ENCODE results near the gene COL4A6. TPM values are rescaled to one million over a fixed set of nuclear protein-coding genes. Genes with fewer than 3 reads are reported as not detected.

COL4A6 gene
- polyA plus RNA-seq, 1 donor from 2014 or later = 1.6 TPM

DNA sequence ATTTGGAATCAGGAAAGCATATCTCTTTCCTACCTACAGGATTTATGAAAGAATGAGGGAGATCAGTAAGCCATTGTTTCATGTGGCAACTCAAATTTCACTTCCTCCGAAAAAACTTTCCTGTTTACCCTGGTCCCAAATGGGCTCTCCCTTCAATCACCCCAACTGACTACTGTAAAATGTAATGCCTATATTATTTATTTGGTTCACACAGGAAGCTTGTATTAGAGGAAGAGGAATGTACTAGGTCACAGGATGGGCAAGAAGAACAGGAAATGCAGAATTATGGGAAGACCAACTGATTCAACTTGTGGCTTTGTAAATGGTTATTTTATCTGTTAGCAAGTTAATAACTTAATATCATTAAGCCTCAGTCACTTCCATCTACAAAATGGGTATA lies 23.1 kb downstream of the COL4A6 start:
- H3K36me3 ChIP-seq (ENCODE audit: insufficient read depth, low read length) = no peaks in the 10 kb centered on the region
- H3K27me3 ChIP-seq (ENCODE audit: insufficient read depth, low read depth, low read length) = no peaks in the 10 kb centered on the region
- no peaks in the 10 kb centered on the region for H3F3A ChIP-seq (ENCODE audit: insufficient read depth, low read length, poor library complexity, severe bottlenecking)
- no peak overlapping the region for H3K9ac ChIP-seq (ENCODE audit: low read length)
- no peaks in the 10 kb centered on the region for H3K9me2 ChIP-seq (ENCODE audit: insufficient read depth, low read length)
- H3K4me3 ChIP-seq (ENCODE audit: low read length) = no peak overlapping the region
- H3K9me3 ChIP-seq (ENCODE audit: low read length) = no peaks in the 10 kb centered on the region
- H4K20me1 ChIP-seq (ENCODE audit: insufficient read depth) = no peaks in the 10 kb centered on the region
- no peak overlapping the region for H3K4me2 ChIP-seq (ENCODE audit: low read length)
- no peaks in the 10 kb centered on the region for H3K79me2 ChIP-seq (replicated peaks; ENCODE audit: insufficient read depth, low read length)
- TF ChIP-seq, protein P1, sequence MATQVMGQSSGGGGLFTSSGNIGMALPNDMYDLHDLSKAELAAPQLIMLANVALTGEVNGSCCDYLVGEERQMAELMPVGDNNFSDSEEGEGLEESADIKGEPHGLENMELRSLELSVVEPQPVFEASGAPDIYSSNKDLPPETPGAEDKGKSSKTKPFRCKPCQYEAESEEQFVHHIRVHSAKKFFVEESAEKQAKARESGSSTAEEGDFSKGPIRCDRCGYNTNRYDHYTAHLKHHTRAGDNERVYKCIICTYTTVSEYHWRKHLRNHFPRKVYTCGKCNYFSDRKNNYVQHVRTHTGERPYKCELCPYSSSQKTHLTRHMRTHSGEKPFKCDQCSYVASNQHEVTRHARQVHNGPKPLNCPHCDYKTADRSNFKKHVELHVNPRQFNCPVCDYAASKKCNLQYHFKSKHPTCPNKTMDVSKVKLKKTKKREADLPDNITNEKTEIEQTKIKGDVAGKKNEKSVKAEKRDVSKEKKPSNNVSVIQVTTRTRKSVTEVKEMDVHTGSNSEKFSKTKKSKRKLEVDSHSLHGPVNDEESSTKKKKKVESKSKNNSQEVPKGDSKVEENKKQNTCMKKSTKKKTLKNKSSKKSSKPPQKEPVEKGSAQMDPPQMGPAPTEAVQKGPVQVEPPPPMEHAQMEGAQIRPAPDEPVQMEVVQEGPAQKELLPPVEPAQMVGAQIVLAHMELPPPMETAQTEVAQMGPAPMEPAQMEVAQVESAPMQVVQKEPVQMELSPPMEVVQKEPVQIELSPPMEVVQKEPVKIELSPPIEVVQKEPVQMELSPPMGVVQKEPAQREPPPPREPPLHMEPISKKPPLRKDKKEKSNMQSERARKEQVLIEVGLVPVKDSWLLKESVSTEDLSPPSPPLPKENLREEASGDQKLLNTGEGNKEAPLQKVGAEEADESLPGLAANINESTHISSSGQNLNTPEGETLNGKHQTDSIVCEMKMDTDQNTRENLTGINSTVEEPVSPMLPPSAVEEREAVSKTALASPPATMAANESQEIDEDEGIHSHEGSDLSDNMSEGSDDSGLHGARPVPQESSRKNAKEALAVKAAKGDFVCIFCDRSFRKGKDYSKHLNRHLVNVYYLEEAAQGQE (IDR thresholded peaks at IDR 0.05; ENCODE audit: borderline replicate concordance) = no peak
- no peak for TF ChIP-seq MXI1 (conservative IDR thresholded peaks at IDR 0.05; ENCODE audit: poor library complexity, severe bottlenecking)
- no peak for TF ChIP-seq SMC3 (conservative IDR thresholded peaks at IDR 0.05; ENCODE audit: poor library complexity)
- TF ChIP-seq RAD21 (conservative IDR thresholded peaks at IDR 0.05) = no peak
- TF ChIP-seq, protein P2, sequence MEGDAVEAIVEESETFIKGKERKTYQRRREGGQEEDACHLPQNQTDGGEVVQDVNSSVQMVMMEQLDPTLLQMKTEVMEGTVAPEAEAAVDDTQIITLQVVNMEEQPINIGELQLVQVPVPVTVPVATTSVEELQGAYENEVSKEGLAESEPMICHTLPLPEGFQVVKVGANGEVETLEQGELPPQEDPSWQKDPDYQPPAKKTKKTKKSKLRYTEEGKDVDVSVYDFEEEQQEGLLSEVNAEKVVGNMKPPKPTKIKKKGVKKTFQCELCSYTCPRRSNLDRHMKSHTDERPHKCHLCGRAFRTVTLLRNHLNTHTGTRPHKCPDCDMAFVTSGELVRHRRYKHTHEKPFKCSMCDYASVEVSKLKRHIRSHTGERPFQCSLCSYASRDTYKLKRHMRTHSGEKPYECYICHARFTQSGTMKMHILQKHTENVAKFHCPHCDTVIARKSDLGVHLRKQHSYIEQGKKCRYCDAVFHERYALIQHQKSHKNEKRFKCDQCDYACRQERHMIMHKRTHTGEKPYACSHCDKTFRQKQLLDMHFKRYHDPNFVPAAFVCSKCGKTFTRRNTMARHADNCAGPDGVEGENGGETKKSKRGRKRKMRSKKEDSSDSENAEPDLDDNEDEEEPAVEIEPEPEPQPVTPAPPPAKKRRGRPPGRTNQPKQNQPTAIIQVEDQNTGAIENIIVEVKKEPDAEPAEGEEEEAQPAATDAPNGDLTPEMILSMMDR (IDR thresholded peaks at IDR 0.05; ENCODE audit: poor library complexity, severe bottlenecking) = no peak
- TF ChIP-seq EP300 (conservative IDR thresholded peaks at IDR 0.05; ENCODE audit: poor library complexity, severe bottlenecking) = no peak
- no peak for TF ChIP-seq EZH2 (IDR thresholded peaks at IDR 0.05; ENCODE audit: borderline replicate concordance, insufficient read depth, low read length, poor library complexity, severe bottlenecking)
- no peak overlapping the region for H2AFZ ChIP-seq (ENCODE audit: low read depth, low read length)
- H3K27ac ChIP-seq (ENCODE audit: low read length) = no peak overlapping the region

DNA sequence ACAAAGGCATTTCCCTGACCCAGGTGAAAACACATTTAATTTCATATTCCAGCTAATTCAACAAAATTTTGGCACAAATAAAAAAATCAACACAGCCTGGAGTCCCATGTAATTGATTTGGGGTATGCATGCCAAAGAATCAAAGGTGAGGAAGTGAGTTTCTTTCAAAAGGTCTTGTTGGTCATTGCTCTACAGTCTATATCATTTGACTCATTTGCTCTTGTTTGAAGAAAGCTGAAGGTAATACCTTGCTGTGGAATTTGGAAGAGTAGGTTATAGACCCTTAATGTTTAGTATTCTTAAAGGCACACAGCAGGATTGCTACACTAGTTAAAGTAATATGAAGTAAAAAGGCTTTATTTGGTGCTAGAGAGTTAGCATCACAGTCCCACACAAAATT lies 25.4 kb downstream of the COL4A6 start:
- Histone ChIP-seq H4K20me1 (ENCODE audit: insufficient read depth) (no peaks in the 10 kb centered on the region), H3K9me2 (ENCODE audit: insufficient read depth, low read length) (no peaks in the 10 kb centered on the region), H3K9ac (ENCODE audit: low read length) (no peak overlapping the region), H3K4me2 (ENCODE audit: low read length) (no peak overlapping the region), H3K36me3 (ENCODE audit: insufficient read depth, low read length) (no peaks in the 10 kb centered on the region), H2AFZ (ENCODE audit: low read depth, low read length) (no peak overlapping the region), H3K9me3 (ENCODE audit: low read length) (no peaks in the 10 kb centered on the region), H3K4me3 (ENCODE audit: low read length) (no peak overlapping the region), H3K79me2 (replicated peaks; ENCODE audit: insufficient read depth, low read length) (no peaks in the 10 kb centered on the region), H3K27ac (ENCODE audit: low read length) (no peak overlapping the region), H3F3A (ENCODE audit: insufficient read depth, low read length, poor library complexity, severe bottlenecking) (no peaks in the 10 kb centered on the region), H3K27me3 (ENCODE audit: insufficient read depth, low read depth, low read length) (no peaks in the 10 kb centered on the region)
- TF ChIP-seq POLR2AphosphoS5 (IDR thresholded peaks at IDR 0.05) (no peak), EP300 (conservative IDR thresholded peaks at IDR 0.05; ENCODE audit: poor library complexity, severe bottlenecking) (no peak), TAF1 (IDR thresholded peaks at IDR 0.05; ENCODE audit: low read depth) (no peak), RAD21 (conservative IDR thresholded peaks at IDR 0.05) (no peak), MXI1 (conservative IDR thresholded peaks at IDR 0.05; ENCODE audit: poor library complexity, severe bottlenecking) (no peak), EZH2 (IDR thresholded peaks at IDR 0.05; ENCODE audit: borderline replicate concordance, insufficient read depth, low read length, poor library complexity, severe bottlenecking) (no peak), SMC3 (conservative IDR thresholded peaks at IDR 0.05; ENCODE audit: poor library complexity) (no peak)
- TF ChIP-seq, protein P2 (IDR thresholded peaks at IDR 0.05; ENCODE audit: poor library complexity, severe bottlenecking) = no peak
- TF ChIP-seq, protein P1 (IDR thresholded peaks at IDR 0.05; ENCODE audit: borderline replicate concordance) = no peak

Measured in neural cell (in vitro differentiated cells).